ENCODE measurements around the gene PRDM13. TPM values are rescaled to one million over a fixed set of nuclear protein-coding genes. Genes with fewer than 3 reads are reported as not detected.

The PRDM13 gene
- total and polyA plus RNA-seq, 2 of the 13 experiments (the other 11 are each of a cell fraction or from before 2014, with no cell fraction given) = not detected

DNA sequence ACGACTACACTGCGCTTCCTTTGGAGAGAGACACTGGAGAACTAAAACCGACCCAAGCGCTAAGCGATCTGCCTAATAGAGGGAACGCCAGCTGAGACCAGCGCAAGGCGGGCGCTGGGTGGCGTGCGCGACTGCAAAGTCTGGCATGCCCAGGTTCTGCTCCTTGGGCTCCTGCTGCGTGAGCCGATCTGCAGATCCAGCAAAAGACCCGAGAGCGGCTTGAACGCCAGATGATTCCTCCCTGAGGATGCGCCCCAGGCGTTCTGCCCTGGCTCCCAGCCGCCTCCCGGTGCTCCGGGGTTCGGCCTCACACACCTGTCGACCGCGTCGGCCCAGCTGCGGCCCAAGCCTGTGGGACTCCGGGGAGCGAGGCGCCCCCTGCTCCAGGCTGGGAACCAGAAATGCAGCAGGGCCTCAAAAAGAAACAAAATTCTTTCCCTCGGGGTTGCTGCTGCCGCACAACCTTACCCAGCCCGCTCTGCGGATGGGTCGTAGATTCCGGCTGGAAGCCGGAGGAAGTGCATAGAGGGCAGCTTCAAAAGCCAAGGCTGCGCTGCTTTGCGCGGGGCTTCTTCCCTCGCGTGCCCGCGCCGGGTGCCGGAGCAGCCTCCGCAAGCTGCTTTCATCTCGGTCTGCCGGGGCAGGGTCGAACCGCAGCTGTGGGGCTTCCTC, 17.9 kb upstream of the PRDM13 start (continued):
- TF ChIP-seq, protein P1, sequence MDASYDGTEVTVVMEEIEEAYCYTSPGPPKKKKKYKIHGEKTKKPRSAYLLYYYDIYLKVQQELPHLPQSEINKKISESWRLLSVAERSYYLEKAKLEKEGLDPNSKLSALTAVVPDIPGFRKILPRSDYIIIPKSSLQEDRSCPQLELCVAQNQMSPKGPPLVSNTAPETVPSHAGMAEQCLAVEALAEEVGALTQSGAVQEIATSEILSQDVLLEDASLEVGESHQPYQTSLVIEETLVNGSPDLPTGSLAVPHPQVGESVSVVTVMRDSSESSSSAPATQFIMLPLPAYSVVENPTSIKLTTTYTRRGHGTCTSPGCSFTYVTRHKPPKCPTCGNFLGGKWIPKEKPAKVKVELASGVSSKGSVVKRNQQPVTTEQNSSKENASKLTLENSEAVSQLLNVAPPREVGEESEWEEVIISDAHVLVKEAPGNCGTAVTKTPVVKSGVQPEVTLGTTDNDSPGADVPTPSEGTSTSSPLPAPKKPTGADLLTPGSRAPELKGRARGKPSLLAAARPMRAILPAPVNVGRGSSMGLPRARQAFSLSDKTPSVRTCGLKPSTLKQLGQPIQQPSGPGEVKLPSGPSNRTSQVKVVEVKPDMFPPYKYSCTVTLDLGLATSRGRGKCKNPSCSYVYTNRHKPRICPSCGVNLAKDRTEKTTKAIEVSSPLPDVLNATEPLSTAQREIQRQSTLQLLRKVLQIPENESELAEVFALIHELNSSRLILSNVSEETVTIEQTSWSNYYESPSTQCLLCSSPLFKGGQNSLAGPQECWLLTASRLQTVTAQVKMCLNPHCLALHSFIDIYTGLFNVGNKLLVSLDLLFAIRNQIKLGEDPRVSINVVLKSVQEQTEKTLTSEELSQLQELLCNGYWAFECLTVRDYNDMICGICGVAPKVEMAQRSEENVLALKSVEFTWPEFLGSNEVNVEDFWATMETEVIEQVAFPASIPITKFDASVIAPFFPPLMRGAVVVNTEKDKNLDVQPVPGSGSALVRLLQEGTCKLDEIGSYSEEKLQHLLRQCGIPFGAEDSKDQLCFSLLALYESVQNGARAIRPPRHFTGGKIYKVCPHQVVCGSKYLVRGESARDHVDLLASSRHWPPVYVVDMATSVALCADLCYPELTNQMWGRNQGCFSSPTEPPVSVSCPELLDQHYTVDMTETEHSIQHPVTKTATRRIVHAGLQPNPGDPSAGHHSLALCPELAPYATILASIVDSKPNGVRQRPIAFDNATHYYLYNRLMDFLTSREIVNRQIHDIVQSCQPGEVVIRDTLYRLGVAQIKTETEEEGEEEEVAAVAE (CRISPR knock-in tag; IDR thresholded peaks at IDR 0.05; ENCODE audit: borderline replicate concordance) = 0 out of 2 replicates have a peak, but pooled peaks have one; percentile 32
- TF ChIP-seq SPEN (CRISPR knock-in tag; IDR thresholded peaks at IDR 0.05; ENCODE audit: low read depth) = no peak
- peak; percentile 64 for TF ChIP-seq ZNF501 (CRISPR knock-in tag; IDR thresholded peaks at IDR 0.05)
- TF ChIP-seq, protein P2, sequence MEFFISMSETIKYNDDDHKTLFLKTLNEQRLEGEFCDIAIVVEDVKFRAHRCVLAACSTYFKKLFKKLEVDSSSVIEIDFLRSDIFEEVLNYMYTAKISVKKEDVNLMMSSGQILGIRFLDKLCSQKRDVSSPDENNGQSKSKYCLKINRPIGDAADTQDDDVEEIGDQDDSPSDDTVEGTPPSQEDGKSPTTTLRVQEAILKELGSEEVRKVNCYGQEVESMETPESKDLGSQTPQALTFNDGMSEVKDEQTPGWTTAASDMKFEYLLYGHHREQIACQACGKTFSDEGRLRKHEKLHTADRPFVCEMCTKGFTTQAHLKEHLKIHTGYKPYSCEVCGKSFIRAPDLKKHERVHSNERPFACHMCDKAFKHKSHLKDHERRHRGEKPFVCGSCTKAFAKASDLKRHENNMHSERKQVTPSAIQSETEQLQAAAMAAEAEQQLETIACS (CRISPR knock-in tag; IDR thresholded peaks at IDR 0.05) = peak; percentile 39; the same call in 1 of the 2 replicates
- TF ChIP-seq, protein P3, sequence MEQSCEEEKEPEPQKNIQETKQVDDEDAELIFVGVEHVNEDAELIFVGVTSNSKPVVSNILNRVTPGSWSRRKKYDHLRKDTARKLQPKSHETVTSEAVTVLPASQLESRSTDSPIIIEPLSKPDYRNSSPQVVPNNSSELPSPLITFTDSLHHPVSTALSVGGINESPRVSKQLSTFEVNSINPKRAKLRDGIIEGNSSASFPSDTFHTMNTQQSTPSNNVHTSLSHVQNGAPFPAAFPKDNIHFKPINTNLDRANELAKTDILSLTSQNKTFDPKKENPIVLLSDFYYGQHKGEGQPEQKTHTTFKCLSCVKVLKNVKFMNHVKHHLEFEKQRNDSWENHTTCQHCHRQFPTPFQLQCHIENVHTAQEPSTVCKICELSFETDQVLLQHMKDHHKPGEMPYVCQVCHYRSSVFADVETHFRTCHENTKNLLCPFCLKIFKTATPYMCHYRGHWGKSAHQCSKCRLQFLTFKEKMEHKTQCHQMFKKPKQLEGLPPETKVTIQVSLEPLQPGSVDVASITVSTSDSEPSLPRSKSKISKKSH (CRISPR knock-in tag; IDR thresholded peaks at IDR 0.05; ENCODE audit: borderline replicate concordance) = 0 out of 2 replicates have a peak, but pooled peaks have one; percentile 34
- TF ChIP-seq NFKB2 (CRISPR knock-in tag; IDR thresholded peaks at IDR 0.05; ENCODE audit: borderline replicate concordance) = peak; percentile 64; the same call in 1 of the 2 replicates
- peak; percentile 23; the same call in 1 of the 2 replicates for TF ChIP-seq ZNF839 (CRISPR knock-in tag; IDR thresholded peaks at IDR 0.05; ENCODE audit: borderline replicate concordance)
- no peak for TF ChIP-seq NFRKB (IDR thresholded peaks at IDR 0.05)
- TF ChIP-seq ISL2 (CRISPR knock-in tag; IDR thresholded peaks at IDR 0.05) = 0 out of 2 replicates have a peak, but pooled peaks have one; percentile 31
- TF ChIP-seq, protein P4, sequence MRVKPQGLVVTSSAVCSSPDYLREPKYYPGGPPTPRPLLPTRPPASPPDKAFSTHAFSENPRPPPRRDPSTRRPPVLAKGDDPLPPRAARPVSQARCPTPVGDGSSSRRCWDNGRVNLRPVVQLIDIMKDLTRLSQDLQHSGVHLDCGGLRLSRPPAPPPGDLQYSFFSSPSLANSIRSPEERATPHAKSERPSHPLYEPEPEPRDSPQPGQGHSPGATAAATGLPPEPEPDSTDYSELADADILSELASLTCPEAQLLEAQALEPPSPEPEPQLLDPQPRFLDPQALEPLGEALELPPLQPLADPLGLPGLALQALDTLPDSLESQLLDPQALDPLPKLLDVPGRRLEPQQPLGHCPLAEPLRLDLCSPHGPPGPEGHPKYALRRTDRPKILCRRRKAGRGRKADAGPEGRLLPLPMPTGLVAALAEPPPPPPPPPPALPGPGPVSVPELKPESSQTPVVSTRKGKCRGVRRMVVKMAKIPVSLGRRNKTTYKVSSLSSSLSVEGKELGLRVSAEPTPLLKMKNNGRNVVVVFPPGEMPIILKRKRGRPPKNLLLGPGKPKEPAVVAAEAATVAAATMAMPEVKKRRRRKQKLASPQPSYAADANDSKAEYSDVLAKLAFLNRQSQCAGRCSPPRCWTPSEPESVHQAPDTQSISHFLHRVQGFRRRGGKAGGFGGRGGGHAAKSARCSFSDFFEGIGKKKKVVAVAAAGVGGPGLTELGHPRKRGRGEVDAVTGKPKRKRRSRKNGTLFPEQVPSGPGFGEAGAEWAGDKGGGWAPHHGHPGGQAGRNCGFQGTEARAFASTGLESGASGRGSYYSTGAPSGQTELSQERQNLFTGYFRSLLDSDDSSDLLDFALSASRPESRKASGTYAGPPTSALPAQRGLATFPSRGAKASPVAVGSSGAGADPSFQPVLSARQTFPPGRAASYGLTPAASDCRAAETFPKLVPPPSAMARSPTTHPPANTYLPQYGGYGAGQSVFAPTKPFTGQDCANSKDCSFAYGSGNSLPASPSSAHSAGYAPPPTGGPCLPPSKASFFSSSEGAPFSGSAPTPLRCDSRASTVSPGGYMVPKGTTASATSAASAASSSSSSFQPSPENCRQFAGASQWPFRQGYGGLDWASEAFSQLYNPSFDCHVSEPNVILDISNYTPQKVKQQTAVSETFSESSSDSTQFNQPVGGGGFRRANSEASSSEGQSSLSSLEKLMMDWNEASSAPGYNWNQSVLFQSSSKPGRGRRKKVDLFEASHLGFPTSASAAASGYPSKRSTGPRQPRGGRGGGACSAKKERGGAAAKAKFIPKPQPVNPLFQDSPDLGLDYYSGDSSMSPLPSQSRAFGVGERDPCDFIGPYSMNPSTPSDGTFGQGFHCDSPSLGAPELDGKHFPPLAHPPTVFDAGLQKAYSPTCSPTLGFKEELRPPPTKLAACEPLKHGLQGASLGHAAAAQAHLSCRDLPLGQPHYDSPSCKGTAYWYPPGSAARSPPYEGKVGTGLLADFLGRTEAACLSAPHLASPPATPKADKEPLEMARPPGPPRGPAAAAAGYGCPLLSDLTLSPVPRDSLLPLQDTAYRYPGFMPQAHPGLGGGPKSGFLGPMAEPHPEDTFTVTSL (CRISPR knock-in tag; IDR thresholded peaks at IDR 0.05; ENCODE audit: borderline replicate concordance) = no peak
- TF ChIP-seq ZMYM4 (CRISPR knock-in tag; IDR thresholded peaks at IDR 0.05) = peak; percentile 38; the same call in 1 of the 2 replicates
- TF ChIP-seq MIXL1 (CRISPR knock-in tag; IDR thresholded peaks at IDR 0.05) = no peak
- TF ChIP-seq GABPB1 (CRISPR knock-in tag; IDR thresholded peaks at IDR 0.05) = peak; percentile 43; the same call in 1 of the 2 replicates
- 0 out of 2 replicates have a peak, but pooled peaks have one; percentile 33 for TF ChIP-seq ZNF121 (CRISPR knock-in tag; IDR thresholded peaks at IDR 0.05)
- TF ChIP-seq EP300 (IDR thresholded peaks at IDR 0.05; ENCODE audit: low read depth in 2 of 2, low read length in 2 of 2) = no peak
- TF ChIP-seq EP300 (CRISPR knock-in tag; IDR thresholded peaks at IDR 0.05; ENCODE audit: borderline replicate concordance) = peak; percentile 42; the same call in 1 of the 2 replicates

Data from HepG2 (cell line).